ENCODE data around the gene ABCA3.
"Not testable (repeated sequence)": the region's sequence is repeated elsewhere in the genome, so short reads cannot be mapped to it uniquely, and the experiment has no call there.

ABCA3 gene

GRCh38 chr16:2340564-2341455 lies at the start of gene ABCA3:
Gene ABCA3, minus strand, starts transcription at chr16:2340728. Its CDS starts 14,262 bp downstream, at chr16:2326466.
- DNase-seq (ENCODE audit: low read depth, low spot score) = peak; percentile 76

DNA sequence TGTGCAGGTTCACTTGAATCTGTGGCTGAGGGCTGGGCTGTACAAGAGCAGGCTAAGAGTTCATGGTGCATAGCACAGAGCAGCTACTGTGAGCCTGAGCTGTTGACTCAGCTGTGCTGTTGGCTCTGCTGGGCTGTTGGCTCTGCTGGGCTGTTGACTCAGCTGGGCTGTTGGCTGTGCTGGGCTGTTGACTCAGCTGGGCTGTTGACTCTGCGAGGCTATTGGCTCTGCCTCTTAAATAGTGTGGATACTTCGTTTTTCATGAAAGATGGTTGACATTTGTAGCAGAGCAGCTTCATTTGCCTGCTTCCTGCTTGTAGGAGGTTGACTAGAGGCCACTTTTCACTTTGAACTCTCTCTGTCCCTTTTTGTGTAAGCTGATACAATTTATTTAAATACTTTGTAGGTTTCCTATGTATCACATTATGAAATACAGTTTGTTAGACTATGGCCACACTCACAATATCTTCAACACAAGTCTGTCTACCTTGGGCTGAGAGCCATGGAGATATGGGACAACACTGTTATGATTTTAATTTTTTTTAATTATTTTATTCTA lies 48.4 kb upstream of the ABCA3 start:
- no peak for DNase-seq (ENCODE audit: low read depth, low spot score)

- no peak for DNase-seq (ENCODE audit: low read depth, low spot score)
Measured at GRCh38 chr16:2388139-2388874, 47.8 kb upstream of the ABCA3 start.

DNA sequence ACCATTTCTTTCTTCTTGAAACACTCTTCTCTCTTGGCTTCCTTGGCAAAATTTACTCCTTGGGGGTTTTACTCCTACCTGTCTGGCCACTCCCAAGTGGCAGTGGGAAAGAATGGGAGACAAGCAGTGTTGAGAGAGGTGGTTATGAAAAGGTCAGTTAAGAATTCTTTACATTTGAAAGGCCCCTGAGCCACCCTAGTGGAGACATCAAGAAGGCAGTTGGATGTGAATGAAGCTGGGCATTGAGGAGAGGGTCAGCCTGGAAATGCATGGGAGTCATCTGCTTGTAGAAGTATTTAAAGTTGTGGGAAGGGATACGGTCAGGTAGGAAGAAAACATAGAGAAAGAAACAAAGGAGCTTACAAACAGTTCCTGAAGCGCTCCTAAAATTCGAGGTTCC lies 46.5 kb upstream of the ABCA3 start:
- no peak for DNase-seq (ENCODE audit: low read depth, low spot score)

DNA sequence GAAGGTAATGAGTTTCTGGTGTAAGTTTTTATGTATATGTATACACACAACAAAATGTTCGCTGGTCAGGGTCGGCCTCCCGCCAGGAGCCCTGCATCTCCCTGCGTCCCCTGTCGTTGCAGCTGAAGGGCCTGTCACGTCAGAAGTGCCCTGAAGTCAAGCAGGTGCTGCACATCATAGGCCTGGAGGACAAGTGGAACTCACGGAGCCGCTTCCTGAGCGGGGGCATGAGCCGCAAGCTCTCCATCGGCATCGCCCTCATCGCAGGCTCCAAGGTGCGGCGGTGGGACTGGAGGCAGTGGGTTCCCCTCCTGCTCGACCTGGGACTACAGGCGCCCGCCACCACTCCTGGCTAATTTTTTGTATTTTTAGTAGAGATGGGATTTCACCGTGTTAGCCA lies 45.5 kb upstream of the ABCA3 start:
- DNase-seq (ENCODE audit: low read depth, low spot score) = not testable (repeated sequence)

DNA sequence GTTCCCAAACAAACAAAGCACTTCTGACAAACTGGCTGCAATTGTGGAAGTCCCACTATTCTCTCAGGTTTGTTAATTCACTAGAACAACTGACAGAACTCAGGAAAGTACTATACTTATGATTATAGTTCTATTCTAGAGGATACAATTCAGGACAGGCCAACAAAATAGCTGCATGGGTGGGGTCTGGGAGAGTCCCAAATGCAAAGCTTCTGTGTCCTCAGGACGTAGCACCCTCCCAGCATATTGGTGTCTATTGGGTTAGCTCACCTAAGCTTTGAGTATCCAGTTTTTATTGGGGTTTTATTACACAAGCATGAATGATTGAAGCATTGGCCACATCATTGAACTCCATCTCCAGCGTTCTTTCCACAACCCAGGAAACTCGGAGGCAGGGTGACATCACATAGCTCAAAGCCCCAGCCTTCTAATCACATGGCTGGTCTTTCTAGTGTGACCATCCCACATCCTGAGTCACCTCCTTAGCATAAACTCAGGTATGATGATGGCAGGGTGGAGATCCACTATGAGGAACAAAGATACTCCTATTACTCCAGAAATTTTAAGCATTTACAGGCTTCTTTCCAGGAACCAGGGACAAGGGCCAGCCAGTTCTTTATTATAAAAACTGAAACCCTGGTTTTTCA lies 44.8 kb upstream of the ABCA3 start:
- DNase-seq (ENCODE audit: low read depth, low spot score) = no peak

GRCh38 chr16:2384426-2384825 lies 43.9 kb upstream of the ABCA3 start:
- DNase-seq (ENCODE audit: low read depth, low spot score) = no peak

- DNase-seq (ENCODE audit: low read depth, low spot score) = no peak
Measured at GRCh38 chr16:2383501-2383900, 43.0 kb upstream of the ABCA3 start.

DNA sequence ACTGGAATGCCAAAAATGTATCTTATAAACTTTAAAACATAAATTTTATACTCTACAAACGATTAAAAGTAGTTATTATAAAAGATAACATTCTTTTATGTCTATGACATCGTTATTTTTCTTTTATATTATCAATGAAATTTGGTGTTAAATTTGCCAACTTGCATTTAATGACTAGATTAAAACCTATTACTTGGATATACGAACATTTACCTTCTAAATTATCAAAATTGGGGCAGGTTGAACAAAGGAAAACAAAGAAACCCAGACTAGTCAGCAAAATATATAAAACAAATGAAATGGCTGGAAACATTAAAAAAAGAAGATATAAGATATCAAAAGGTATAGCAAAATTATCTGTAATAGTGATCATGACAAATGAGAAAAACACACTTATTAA lies 34.1 kb upstream of the ABCA3 start:
- DNase-seq (ENCODE audit: low read depth, low spot score) = no peak

GRCh38 chr16:2373176-2373575 lies 32.6 kb upstream of the ABCA3 start:
- DNase-seq (ENCODE audit: low read depth, low spot score) = no peak

GRCh38 chr16:2372684-2373083 lies 32.2 kb upstream of the ABCA3 start:
- DNase-seq (ENCODE audit: low read depth, low spot score) = no peak

DNA sequence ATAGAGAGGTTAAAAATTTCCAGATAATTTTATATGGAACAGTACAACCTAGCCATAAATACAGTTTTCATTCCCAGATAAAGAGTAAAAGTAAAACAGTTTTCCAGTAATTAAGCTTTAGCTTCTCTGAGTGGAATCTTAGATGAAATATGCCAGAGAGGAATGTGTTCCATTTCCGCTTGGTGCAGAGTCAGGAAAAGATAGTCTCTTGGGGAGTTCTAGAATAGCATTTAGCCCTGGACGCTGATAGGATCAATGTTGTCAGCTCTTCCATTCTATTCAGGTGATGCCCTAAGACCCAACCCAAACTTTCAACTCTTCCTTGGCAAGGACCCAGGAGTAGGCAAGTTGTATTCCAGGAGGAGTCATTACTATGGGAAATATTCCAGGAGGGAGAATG lies 30.9 kb upstream of the ABCA3 start:
- DNase-seq (ENCODE audit: low read depth, low spot score) = no peak

DNA sequence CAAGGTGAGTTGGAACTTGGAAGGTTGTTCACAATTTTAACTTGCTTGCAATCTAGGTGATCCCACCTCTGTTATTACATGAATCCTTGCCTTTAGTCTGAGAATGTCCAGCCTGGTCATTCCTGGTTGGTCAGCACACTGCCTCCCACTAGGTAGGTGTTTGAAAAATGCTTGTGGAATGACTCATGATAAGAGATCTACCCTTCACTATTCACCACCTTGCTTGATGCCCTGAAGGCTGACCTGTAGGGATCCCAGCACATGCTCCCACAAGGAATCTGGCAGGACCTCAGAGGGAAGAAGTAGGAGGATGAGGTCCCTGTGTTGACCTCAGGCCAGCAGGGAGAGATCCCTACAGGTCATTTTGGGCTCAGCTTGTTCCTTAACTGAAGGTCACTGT lies 30.2 kb upstream of the ABCA3 start:
- no peak for DNase-seq (ENCODE audit: low read depth, low spot score)

- no peak for DNase-seq (ENCODE audit: low read depth, low spot score)
Measured at GRCh38 chr16:2366660-2367309, 26.3 kb upstream of the ABCA3 start.

DNA sequence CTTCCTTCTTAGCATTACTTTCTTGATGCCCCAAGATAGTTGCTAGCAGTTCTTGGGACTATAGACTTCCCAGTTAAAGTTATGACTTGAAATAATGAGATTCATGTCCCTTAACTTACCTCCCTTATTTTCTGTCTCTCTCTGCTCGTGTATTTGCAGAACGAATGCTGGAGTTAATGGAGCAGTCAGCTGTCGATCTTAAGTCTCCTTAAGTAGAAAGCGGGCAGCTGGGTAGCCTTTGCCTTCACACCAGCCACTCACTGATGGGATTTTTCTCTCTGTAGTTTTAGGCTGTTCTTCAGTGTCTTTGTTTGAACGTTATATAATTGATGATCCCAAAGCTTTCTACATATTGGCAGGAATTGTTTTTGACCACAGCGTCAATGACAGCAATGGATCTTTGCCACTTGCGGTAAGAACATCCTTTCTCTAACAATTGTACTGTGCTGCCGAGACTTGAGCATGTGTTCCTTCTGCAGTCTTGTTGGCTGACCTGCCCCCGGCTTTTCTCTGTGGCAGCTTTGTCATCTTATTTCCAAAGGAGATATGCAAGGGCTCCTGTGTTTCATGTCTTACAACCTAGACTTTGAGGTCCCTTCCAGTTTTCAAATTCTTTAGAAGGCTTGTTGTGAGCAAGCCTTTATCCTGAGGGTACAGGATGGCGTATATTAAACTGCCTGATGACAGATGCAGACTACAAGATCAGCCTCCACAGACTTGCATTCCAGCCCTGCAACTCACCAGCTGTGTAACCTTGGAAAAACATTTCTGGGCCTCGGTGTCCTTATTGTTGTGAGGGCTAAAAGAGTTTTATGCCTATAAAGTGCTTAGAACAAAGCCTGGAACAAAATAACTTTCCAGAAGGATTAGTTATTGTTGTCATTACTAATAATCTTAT lies 25.1 kb upstream of the ABCA3 start:
- DNase-seq (ENCODE audit: low read depth, low spot score) = no peak

- DNase-seq (ENCODE audit: low read depth, low spot score) = no peak
Measured at GRCh38 chr16:2364638-2365210, 24.2 kb upstream of the ABCA3 start.

- DNase-seq (ENCODE audit: low read depth, low spot score) = no peak
Measured at GRCh38 chr16:2362218-2362617, 21.7 kb upstream of the ABCA3 start.

DNA sequence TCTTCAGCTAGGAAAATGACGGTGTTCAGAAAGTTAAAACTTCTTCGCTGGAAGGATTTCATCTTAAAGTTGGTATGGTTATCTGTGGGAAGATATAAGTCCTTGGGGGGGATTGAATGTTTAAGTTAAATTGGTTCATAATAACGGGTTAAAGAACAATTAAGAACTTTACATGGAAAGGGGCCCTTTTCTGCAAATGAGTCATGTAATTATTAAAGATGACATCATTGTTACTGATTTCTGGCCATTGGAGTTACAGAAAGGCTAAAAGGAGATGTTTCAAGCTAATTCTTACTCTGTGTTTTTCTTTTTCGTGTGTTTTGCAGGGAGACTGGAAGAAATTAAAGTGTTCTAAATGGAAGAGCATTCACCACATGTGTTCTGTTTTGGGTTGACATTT lies 20.6 kb upstream of the ABCA3 start:
- DNase-seq (ENCODE audit: low read depth, low spot score) = no peak

- DNase-seq (ENCODE audit: low read depth, low spot score) = no peak
Measured at GRCh38 chr16:2359919-2360318, 19.4 kb upstream of the ABCA3 start.

- no peak for DNase-seq (ENCODE audit: low read depth, low spot score)
Measured at GRCh38 chr16:2358811-2359210, 18.3 kb upstream of the ABCA3 start.

Data from smooth muscle cell of the brain vasculature (primary cell).